Activated CD8-positive, alpha-beta memory T cell treated with anti-CD3 and anti-CD28 coated beads for 24 hours (primary cell): Measurements from ENCODE around the gene ABCG1.

Experiments used
- DNase-seq: peaks from one replicate; pipeline ENCODE4 v3.0.0-alpha.2; 2020

Gene ABCG1

GRCh38 chr21:42332557-42333317 is 113.8 kb downstream of the ABCG1 start:
- DNase-seq, result peak; percentile 42

- no peak for DNase-seq
These were observed 117.1 kb downstream of the ABCG1 start for GRCh38 chr21:42336054-42336453.

- no peak for DNase-seq
These were observed 118.3 kb downstream of the ABCG1 start for GRCh38 chr21:42337276-42337675.

- peak; percentile 90 for DNase-seq
These were observed 119.1 kb downstream of the ABCG1 start for GRCh38 chr21:42337830-42338728.

- peak; percentile 55 for DNase-seq
These were observed 120.1 kb downstream of the ABCG1 start for GRCh38 chr21:42338729-42339715.

- peak; percentile 54 for DNase-seq
These were observed 121.5 kb downstream of the ABCG1 start for GRCh38 chr21:42340187-42341050.

GRCh38 chr21:42341776-42342542 is 123.0 kb downstream of the ABCG1 start:
- no peak for DNase-seq

- DNase-seq, result peak; percentile 33
These were observed 124.2 kb downstream of the ABCG1 start for GRCh38 chr21:42343101-42343500.

GRCh38 chr21:42343556-42343955 is 124.6 kb downstream of the ABCG1 start:
- DNase-seq, result no peak

- DNase-seq, result peak; percentile 32
These were observed 125.1 kb downstream of the ABCG1 start for GRCh38 chr21:42343963-42344510.

GRCh38 chr21:42344631-42345030 is 125.7 kb downstream of the ABCG1 start:
- peak; percentile 42 for DNase-seq

- no peak for DNase-seq
These were observed 127.5 kb downstream of the ABCG1 start for GRCh38 chr21:42346441-42346840.
